ENCODE results near the gene MBOAT2. TPM values are rescaled to one million over a fixed set of nuclear protein-coding genes. Genes with fewer than 3 reads are reported as not detected.

Gene MBOAT2
- polyA plus RNA-seq, 1 donor (not counting 4 experiments of a cell fraction or from before 2014, with no cell fraction given) = 121 TPM

DNA sequence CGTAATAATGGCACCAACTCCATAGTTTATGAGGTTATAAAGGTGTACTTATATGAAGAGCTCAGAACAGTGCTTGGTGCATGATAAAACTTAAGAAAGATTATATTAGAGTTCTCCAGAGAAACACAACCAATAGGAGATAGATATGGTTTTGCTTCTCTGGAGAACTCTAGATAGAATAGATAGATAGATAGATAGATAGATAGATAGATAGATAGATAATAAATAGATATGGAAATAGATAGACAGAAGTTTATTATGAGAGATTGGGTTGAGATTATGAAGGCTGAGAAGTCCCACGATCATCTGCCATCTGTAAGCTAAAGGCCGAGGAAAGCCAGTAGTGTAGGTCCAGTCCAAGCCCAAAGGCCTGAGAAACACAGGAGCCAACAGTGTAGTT is 2.9 kb upstream of the MBOAT2 start:
- Histone ChIP-seq H3K27me3 (ENCODE audit: control insufficient read depth, extremely low read depth, insufficient read depth, low read length) (no peaks in the 10 kb centered on the region), H3K4me2 (ENCODE audit: control insufficient read depth, extremely low read depth, insufficient read depth, low read depth, low read length) (no peak overlapping the region), H3K36me3 (ENCODE audit: control insufficient read depth in 2 of 2, extremely low read depth in 1 of 2, insufficient read depth in 2 of 2, low read length in 2 of 2) (no peaks in the 10 kb centered on the region), H2AFZ (ENCODE audit: control insufficient read depth, low read length) (no peak overlapping the region), H4K20me1 (ENCODE audit: control insufficient read depth, extremely low read depth, insufficient read depth, low read length) (no peaks in the 10 kb centered on the region), H3K4me3 (ENCODE audit: control insufficient read depth in 2 of 3, extremely low read depth in 1 of 3, insufficient read depth in 2 of 3, low read depth in 1 of 3, low read length in 3 of 3) (no peak overlapping the region), H3K79me2 (ENCODE audit: control insufficient read depth, insufficient read depth, low read length) (peaks cover 20% of the 10 kb centered on the region), H3K9me1 (ENCODE audit: control insufficient read depth, extremely low read depth, insufficient read depth, low read length) (no peaks in the 10 kb centered on the region), H3K27ac (ENCODE audit: control insufficient read depth, insufficient read depth, low read length) (no peak overlapping the region), H3K9me3 (ENCODE audit: control insufficient read depth, low read depth, low read length) (no peaks in the 10 kb centered on the region), H3K4me1 (ENCODE audit: control insufficient read depth, extremely low read depth, insufficient read depth, low read length) (peaks cover 20% of the 10 kb centered on the region), H3K9ac (ENCODE audit: control insufficient read depth, extremely low read depth, insufficient read depth, low read length) (no peak overlapping the region)
- TF ChIP-seq, protein P1, sequence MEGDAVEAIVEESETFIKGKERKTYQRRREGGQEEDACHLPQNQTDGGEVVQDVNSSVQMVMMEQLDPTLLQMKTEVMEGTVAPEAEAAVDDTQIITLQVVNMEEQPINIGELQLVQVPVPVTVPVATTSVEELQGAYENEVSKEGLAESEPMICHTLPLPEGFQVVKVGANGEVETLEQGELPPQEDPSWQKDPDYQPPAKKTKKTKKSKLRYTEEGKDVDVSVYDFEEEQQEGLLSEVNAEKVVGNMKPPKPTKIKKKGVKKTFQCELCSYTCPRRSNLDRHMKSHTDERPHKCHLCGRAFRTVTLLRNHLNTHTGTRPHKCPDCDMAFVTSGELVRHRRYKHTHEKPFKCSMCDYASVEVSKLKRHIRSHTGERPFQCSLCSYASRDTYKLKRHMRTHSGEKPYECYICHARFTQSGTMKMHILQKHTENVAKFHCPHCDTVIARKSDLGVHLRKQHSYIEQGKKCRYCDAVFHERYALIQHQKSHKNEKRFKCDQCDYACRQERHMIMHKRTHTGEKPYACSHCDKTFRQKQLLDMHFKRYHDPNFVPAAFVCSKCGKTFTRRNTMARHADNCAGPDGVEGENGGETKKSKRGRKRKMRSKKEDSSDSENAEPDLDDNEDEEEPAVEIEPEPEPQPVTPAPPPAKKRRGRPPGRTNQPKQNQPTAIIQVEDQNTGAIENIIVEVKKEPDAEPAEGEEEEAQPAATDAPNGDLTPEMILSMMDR (optimal IDR thresholded peaks at IDR 0.05 in 1 of 3, IDR thresholded peaks at IDR 0.05 in 1 of 3, conservative IDR thresholded peaks at IDR 0.05 in 1 of 3; ENCODE audit: extremely low read depth in 1 of 3, insufficient read depth in 2 of 3, low read length in 3 of 3) = no peak
- TF ChIP-seq EZH2 (IDR thresholded peaks at IDR 0.05; ENCODE audit: low read length) = no peak
- dilution Hi-C loops (cut with MboI; ENCODE audit: extremely low pct_ligation_motif_present, low sequenced_read_pairs) = no loop called here
- DNase-seq (ENCODE audit: low read depth, low spot score) (no peak), FAIRE-seq (no peak)

DNA sequence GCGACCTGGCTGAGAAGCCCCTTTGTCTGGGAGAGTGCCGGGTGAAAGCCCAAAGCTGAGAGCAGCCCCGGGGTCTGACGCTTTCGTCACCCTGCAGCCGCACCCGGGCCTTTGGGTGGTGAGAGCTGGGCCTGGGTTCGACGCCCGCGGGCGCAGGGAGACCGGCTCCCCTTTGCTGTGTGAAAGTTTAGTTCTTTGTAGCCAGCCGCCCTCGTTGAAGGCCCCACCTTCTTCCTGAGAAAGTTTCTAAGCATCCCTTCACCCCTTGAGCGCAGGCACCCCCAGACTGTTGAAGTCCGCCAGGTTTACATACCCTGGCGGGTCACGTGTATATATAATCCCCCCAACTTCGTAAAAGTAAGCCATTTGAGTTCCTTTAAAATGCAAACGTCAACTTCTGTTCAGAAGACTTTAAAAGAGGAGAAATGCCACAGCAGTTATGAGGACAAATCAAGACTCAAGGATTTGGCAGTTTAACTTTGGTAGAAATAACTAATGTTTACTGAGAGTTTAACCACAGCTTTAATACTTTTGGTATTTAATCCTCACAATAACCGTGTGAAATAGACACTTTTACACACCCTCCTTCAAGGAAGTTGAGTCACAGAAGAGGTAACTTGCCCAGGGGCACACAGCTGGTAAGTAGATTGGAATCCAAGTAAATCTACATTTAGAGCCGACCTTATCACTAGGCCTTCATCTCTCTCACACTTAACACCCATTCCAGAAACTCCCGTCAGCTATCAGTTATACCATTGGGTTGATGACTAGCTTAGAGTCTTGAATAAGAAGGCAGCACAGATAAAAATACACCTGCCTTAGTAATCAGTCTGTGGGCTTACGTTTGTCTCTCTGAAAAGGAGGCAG is 1.1 kb upstream of the MBOAT2 start:
- H3K4me1 ChIP-seq (ENCODE audit: control insufficient read depth, extremely low read depth, insufficient read depth, low read length) = peaks cover 36% of the 10 kb centered on the region
- peak overlapping the region; percentile 41 for H2AFZ ChIP-seq (ENCODE audit: control insufficient read depth, low read length)
- peak overlapping the region; percentile 99 for H3K27ac ChIP-seq (ENCODE audit: control insufficient read depth, insufficient read depth, low read length)
- peak; percentile 88 for DNase-seq (ENCODE audit: low read depth, low spot score)
- H3K9me3 ChIP-seq (ENCODE audit: control insufficient read depth, low read depth, low read length) = no peaks in the 10 kb centered on the region
- H4K20me1 ChIP-seq (ENCODE audit: control insufficient read depth, extremely low read depth, insufficient read depth, low read length) = no peaks in the 10 kb centered on the region
- H3K4me3 ChIP-seq (ENCODE audit: control insufficient read depth in 2 of 3, extremely low read depth in 1 of 3, insufficient read depth in 2 of 3, low read depth in 1 of 3, low read length in 3 of 3) = peak overlapping the region; percentile 72 to 84 (median 78)
- no peaks in the 10 kb centered on the region for H3K27me3 ChIP-seq (ENCODE audit: control insufficient read depth, extremely low read depth, insufficient read depth, low read length)
- peak; percentile 84 for FAIRE-seq
- no peaks in the 10 kb centered on the region for H3K36me3 ChIP-seq (ENCODE audit: control insufficient read depth in 2 of 2, extremely low read depth in 1 of 2, insufficient read depth in 2 of 2, low read length in 2 of 2)
- TF ChIP-seq, protein P1 (optimal IDR thresholded peaks at IDR 0.05 in 1 of 3, IDR thresholded peaks at IDR 0.05 in 1 of 3, conservative IDR thresholded peaks at IDR 0.05 in 1 of 3; ENCODE audit: extremely low read depth in 1 of 3, insufficient read depth in 2 of 3, low read length in 3 of 3) = no peak
- no peak for TF ChIP-seq EZH2 (IDR thresholded peaks at IDR 0.05; ENCODE audit: low read length)
- H3K9me1 ChIP-seq (ENCODE audit: control insufficient read depth, extremely low read depth, insufficient read depth, low read length) = peaks cover 2% of the 10 kb centered on the region
- peaks cover 36% of the 10 kb centered on the region for H3K79me2 ChIP-seq (ENCODE audit: control insufficient read depth, insufficient read depth, low read length)
- peak overlapping the region; percentile 92 for H3K4me2 ChIP-seq (ENCODE audit: control insufficient read depth, extremely low read depth, insufficient read depth, low read depth, low read length)
- dilution Hi-C loops (cut with MboI; ENCODE audit: extremely low pct_ligation_motif_present, low sequenced_read_pairs) = no loop called here
- peak overlapping the region; percentile 97 for H3K9ac ChIP-seq (ENCODE audit: control insufficient read depth, extremely low read depth, insufficient read depth, low read length)

Data from keratinocyte (primary cell).